Colonic mucosa (tissue), 4 donors: Measurements from ENCODE around the gene PLCB1. TPM values are rescaled to one million over a fixed set of nuclear protein-coding genes. Genes with fewer than 3 reads are reported as not detected.

Experiments
- DNase-seq: peaks from one replicate; pipeline ENCODE4 v3.0.0-alpha.2; 2020
- H3K27ac ChIP-seq: fragments of 200-600 bp; one replicate; pipeline ENCODE4 v1.8.0; 2021
- H3K27me3 ChIP-seq: fragments of 200-600 bp; one replicate; pipeline ENCODE4 v1.8.0; 2021
- H3K36me3 ChIP-seq: fragments of 200-600 bp; one replicate; pipeline ENCODE4 v1.8.0; 2021
- H3K4me1 ChIP-seq: fragments of 200-600 bp; one replicate; pipeline ENCODE4 v1.8.0; 2021; ENCODE audit warnings: mild to moderate bottlenecking
- H3K4me3 ChIP-seq: fragments of 200-600 bp; one replicate; pipeline ENCODE4 v1.8.0; 2021
- H3K9ac ChIP-seq, 2 donors: one replicate each; pipeline ENCODE4 v1.7.0; 2013; ENCODE audit warnings: control low read depth in 2 of 2, low read depth in 2 of 2, low read length in 2 of 2
- H3K9me3 ChIP-seq: fragments of 200-600 bp; one replicate; pipeline ENCODE4 v1.8.0; 2021
- CTCF ChIP-seq: fragments of 200-600 bp; IDR thresholded peaks from one replicate; pipeline ENCODE4 v1.8.0; 2022; ENCODE audit warnings: antibody characterized with exemption, mild to moderate bottlenecking
- intact Hi-C: fragments of 100-400 bp; cut with DNase I; formaldehyde crosslinking; loops from one replicate; pipeline ENCODE4 v1.14.1; 2022
- total RNA-seq, 2 donors: library from RNA; stranded (reverse); fragmentation: NEBNext Ultra II Directional in 1 of 2; extraction: Animal tissue kit (Norgen Biotek cat#: 25700) in 1 of 2; gene quantifications; one replicate each; pipeline ENCODE4 v1.2.1, GENCODE V29; 2021
- donor health status: healthy.
- donor health status: DM: no; HTN: no; CAD: no.
- donor health status: DM: no; HTN: no; CAD: no.

Gene PLCB1
- total RNA-seq, 2 donors from 2014 or later = 8.3 to 9.6 TPM

GRCh38 chr20:8190043-8190880 is 58.2 kb downstream of the PLCB1 start:
- no peak overlapping the region for H3K27ac ChIP-seq
- H3K4me3 ChIP-seq = no peak overlapping the region
- H3K9me3 ChIP-seq = no peaks in the 10 kb centered on the region
- no peaks in the 10 kb centered on the region for H3K27me3 ChIP-seq
- no peaks in the 10 kb centered on the region for H3K36me3 ChIP-seq
- intact Hi-C loops = no loop called here
- no peak for DNase-seq
- no peak overlapping the region for H3K9ac ChIP-seq
- TF ChIP-seq CTCF = no peak
- no peaks in the 10 kb centered on the region for H3K4me1 ChIP-seq

GRCh38 chr20:8194721-8195120 is 62.7 kb downstream of the PLCB1 start:
- Histone ChIP-seq H3K9ac (no peak overlapping the region), H3K27me3 (no peaks in the 10 kb centered on the region), H3K4me3 (no peak overlapping the region), H3K27ac (no peak overlapping the region), H3K9me3 (no peaks in the 10 kb centered on the region), H3K4me1 (no peaks in the 10 kb centered on the region), H3K36me3 (no peaks in the 10 kb centered on the region)
- TF ChIP-seq CTCF = no peak
- DNase-seq = no peak
- intact Hi-C loops = no loop called here

- no peaks in the 10 kb centered on the region for H3K36me3 ChIP-seq
- H3K9ac ChIP-seq = no peak overlapping the region
- intact Hi-C loops = no loop called here
- no peaks in the 10 kb centered on the region for H3K9me3 ChIP-seq
- no peaks in the 10 kb centered on the region for H3K27me3 ChIP-seq
- no peak for TF ChIP-seq CTCF
- no peak overlapping the region for H3K27ac ChIP-seq
- H3K4me3 ChIP-seq = no peak overlapping the region
- DNase-seq = no peak
- no peaks in the 10 kb centered on the region for H3K4me1 ChIP-seq
Measured at GRCh38 chr20:8196096-8196495, 64.0 kb downstream of the PLCB1 start.

- Histone ChIP-seq H3K4me3 (no peak overlapping the region), H3K27ac (no peak overlapping the region), H3K9ac (no peak overlapping the region), H3K4me1 (no peaks in the 10 kb centered on the region), H3K36me3 (no peaks in the 10 kb centered on the region), H3K9me3 (no peaks in the 10 kb centered on the region), H3K27me3 (no peaks in the 10 kb centered on the region)
- no peak for DNase-seq
- no peak for TF ChIP-seq CTCF
- intact Hi-C loops = no loop called here
Measured at GRCh38 chr20:8200220-8200619, 68.2 kb downstream of the PLCB1 start.

GRCh38 chr20:8203366-8203765 is 71.3 kb downstream of the PLCB1 start:
- Histone ChIP-seq H3K27ac (no peak overlapping the region), H3K4me3 (no peak overlapping the region), H3K9me3 (no peaks in the 10 kb centered on the region), H3K9ac (no peak overlapping the region), H3K36me3 (no peaks in the 10 kb centered on the region), H3K27me3 (no peaks in the 10 kb centered on the region), H3K4me1 (no peaks in the 10 kb centered on the region)
- no peak for DNase-seq
- no peak for TF ChIP-seq CTCF
- intact Hi-C loops = no loop called here
